HG03575 (cell line): ENCODE measurements around the gene TIMM23B.
"Not testable (repeated sequence)": the region's sequence is repeated elsewhere in the genome, so short reads cannot be mapped to it uniquely, and the experiment has no call there.

Experiments used
- ATAC-seq: cut with Tn5 transposase; IDR thresholded peaks from one replicate; pipeline ENCODE4 v1.9.1; 2021; ENCODE audit not compliant: unreplicated experiment, insufficient number of reproducible peaks, low FRiP score; ENCODE audit errors: extremely low read depth

TIMM23B gene

DNA sequence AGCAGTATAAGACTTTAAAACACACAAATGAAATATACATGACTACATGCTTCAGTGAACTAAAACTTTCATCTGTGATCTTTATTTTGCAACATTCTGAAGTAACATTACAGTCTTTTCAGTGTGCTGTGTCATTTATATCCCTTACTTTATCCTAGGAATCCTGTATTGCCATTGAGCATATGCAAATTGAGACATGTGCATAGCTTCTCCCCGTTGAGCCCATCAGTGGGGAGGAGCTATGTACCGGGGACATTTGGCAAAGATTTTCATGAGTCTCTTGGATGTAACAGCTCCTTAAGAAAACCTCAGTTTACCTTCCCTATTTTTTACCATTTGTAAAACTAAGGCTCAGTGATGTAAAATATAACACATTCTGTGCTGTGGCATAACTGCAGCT lies 29.6 kb downstream of the TIMM23B start:
- ATAC-seq, result not testable (repeated sequence)

DNA sequence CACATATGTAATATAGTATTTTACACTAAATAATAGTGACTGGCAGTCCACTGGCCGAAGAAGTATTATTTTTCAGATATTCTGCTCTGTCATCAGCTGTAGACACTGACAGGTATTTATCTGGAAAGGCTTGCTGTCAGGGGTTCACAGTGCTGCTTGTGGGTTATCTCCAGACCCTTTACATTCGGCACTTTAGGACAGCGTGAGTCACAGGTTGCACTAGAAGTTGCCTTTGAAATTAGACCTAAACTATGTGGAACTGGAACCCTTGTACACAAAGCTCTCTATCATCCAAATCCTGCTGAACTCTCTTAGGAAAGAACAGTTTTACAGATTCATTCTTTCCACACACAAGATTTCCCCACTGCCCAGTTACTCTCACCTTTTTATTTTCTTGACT lies 30.2 kb downstream of the TIMM23B start:
- ATAC-seq, result not testable (repeated sequence)

DNA sequence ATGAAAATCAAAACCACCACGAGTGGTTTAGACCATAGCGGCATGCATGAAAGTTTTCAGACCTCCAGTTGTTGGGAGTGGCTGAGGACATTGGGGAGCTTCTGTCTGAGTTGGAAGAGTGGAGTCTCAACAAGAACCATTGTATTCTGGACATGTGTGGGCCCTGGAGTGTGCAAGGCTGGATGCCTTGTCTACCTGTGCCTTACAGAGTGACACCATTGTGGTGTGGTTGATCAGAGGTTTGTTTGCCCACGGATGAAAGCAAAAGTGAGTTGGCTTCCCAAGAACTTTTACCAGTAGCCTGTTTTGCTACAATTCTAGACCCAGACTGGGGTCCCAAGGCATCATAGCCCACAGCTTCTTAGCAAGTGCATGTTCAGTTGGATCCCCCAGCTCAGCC lies 35.9 kb downstream of the TIMM23B start:
- not testable (repeated sequence) for ATAC-seq

DNA sequence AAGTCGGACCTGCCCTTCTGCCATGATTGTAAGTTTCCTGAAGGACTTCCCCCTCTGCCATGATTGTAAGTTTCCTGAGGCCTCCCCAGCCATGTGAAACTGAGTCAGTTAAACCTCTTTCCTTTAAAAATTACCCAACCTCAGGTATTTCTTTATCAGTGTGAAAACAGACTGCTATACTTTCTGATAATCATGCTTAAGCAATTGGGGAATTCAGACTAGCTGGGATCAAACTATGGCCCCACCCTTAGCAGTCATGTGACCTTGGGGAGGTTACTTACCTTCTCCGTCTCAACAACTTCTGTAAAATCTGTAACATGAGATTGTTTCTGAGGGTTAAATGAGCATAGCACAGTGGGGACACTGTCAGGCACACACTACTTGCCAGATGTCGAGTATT lies 45.4 kb downstream of the TIMM23B start:
- ATAC-seq, result not testable (repeated sequence)

DNA sequence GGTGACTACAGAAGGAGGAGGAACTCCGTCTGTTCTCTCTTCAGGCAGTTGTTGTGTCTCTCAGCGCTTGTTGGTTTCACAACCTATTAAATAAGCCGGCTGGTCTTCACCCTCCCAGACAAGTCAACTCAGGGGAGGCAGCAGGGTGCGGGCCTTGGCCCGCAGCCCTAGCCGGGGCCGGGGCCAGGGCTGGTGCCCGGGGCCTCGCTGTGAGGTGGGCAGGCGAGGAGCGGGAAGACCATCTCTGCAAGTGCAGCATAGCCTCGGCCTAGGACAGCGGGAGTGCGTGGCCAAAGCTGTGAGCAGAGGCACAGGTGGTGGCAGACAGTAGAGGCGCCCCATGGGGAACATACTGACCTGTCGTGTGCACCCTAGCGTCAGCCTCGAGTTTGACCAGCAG lies 46.5 kb downstream of the TIMM23B start, which contains the start of gene AGAP6:
Gene AGAP6, plus strand, starts transcription at position 31 of the 400 bp plus-strand sequence. Its CDS starts 310 bp downstream, at position 341.
- not testable (repeated sequence) for ATAC-seq

DNA sequence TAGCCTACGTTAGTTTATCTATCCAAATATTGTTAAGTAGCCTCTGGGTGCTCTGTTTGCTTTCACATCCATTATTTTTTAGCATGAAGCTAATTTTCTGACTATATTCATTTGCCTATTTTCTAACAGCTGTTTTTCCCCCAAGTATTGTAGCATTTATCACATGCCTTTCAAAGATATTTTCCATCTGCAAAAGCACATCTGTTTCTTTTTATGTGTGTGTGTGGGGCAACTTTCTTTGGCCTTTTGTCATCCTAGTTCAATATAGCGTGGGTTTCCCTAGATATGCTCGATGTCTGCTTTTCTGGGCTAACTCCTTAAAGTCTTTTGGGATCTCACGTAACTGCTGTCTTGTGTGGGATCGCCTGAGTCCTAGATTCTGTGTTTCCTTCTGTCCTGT lies 53.5 kb downstream of the TIMM23B start:
- not testable (repeated sequence) for ATAC-seq

DNA sequence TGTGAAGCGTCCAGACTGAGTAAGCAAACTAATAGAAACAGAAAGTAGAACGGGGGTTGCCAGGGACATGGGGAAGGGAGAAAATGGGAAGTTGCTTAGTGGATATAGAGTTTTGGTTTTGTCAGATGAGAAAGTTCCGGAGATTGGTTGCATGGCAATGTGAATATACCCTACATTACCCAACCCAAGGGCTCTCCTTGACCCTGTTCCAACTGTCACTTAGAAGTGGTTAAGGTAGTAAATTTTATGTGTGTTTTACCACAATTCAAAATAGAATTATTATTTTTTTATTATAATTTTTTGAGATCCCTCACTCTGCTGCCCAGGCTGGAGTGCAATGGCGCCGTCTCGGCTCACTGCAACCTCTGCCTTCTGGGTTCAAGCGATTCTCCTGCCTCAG lies 72.2 kb downstream of the TIMM23B start:
- ATAC-seq, result not testable (repeated sequence)

DNA sequence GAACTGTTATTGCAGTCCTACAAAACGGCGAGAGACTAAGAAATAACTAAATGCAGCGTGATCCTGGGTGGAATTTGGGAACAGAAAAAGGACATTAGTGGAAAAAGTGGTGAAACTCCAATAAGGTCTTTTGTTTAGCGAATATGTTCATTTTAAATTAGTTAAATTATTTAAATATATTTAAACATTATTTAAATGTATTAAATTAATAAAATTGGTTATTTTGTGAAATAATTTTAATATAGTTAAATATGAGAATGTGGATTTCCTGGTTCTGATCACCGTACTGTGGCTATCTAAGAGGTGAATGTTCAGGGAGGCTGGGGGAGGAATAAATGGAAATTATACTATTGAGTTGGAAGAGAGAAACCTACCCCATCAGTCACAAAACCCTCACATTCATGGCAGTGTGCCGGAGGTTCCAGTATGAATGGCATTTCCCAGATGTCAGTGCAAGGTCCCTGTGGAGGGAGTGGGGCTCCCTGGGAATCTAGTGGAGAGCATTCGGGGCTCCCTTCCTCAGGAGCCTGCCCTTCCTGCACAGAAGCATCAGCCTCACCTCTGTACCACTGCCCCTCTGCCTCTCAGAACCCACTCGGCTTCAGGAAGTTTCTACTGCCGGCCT lies 73.9 kb downstream of the TIMM23B start:
- not testable (repeated sequence) for ATAC-seq

DNA sequence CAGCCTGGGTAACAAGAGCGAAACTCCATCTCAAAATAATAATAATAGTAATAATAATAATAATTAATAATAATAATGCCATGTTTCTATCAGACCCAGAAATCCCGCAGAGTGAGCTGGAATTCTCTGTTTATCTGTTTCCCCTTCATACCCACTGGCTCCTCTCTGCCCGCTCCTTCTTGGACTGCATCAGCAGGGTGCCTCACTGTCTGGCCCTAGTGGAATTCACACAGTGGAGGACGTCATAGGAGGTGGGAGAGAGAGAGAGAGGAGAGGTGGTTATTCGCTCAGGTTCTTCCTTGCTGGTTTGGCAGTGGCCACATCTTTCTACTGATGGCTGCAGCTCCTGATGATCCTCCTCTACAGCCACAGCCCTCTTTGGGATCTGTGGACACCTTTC lies 75.1 kb downstream of the TIMM23B start:
- ATAC-seq, result not testable (repeated sequence)

DNA sequence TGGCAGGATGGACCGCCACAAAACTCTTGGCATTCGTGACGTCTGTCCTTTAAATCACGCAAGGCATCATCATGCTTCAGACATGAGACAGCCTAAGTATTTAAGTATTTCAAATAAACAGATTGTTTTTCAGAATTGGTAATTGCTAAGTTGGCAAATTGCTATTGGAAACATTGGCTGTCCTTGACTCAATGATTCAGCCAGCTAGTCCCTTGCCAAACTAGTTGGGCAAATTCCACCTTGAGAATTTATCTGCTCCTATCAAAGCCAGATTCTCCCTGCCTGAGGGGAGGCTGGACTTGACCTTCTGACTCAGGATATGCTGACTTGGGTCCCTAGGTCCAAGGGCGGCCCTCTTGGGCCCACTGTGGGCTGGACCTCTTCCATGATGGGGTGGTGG lies 75.8 kb downstream of the TIMM23B start:
- ATAC-seq, result not testable (repeated sequence)

DNA sequence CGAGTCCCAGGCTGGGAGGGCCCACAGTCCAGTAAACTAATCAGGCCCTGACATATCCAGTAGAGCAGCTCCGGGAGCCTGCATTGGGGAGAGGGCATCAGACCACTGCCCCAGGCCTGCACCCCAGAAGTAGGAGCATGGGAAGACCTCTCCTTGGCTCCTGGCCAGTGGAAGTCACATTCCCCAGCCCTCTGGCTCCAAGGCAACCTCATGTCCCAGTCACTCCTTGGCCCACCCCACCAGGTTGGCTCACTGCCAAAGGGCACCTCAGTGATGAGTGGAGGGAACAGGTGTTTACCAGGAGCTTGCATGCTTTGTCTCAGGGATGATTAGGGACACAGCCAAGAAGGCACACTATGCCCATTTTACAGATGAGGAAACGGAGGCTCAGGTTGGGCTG lies 77.4 kb downstream of the TIMM23B start:
- not testable (repeated sequence) for ATAC-seq

DNA sequence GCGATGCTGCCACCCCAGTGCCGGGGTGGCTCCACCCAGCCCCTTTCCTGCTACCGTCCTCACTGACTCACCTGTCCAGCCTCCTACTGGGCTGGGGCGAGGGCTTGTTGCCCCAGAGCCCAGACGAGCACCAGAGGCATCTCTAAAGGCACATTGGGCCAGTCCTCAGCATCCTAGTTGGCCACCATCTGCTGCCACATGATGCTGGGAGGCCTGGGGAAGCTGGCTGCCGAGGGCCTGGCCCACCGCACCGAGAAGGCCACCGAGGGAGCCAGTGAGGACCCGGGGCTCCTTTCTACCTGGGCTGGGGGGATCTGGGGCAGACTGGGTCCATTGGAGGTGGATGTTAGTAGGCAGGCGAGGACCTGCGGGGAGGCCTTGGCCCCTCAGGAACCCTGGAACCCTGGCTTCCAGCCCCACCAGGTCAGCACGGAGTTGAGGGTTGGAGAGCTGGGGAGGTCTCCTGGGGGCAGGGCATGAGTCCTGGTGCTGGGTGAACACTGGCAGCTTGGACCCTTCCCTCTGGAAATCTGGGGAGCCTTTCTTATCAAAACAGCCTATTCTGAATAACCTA lies 78.7 kb downstream of the TIMM23B start:
- not testable (repeated sequence) for ATAC-seq

DNA sequence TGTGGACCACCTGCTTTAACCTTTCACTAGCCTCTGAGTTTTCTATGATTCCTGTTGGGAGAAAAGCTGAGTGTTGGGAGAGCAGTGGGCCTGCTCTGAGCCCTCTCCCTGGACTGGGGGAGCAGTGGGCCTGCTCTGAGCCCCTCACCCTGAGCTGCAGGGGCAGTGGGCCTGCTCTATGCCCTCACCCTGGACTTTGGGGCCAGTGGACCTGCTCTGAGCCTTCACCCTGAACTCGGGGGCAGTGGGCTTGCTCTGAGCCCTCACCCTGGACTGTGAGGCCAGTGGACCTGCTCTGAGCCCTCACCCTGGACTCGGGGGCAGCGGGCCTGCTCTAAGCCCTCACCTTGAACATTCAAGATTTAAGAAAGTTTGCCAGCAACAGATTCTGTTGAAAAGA lies 79.8 kb downstream of the TIMM23B start:
- no peak for ATAC-seq
